H9 (cell line): ENCODE data around the gene MICU2. TPM values are rescaled to one million over a fixed set of nuclear protein-coding genes. Genes with fewer than 3 reads are reported as not detected.

Experiments
- DNase-seq: peaks from one replicate; pipeline ENCODE4 v3.0.0-alpha.2; 2017
- H2AFZ ChIP-seq: one replicate; pipeline ENCODE4 v1.6.1; 2013; ENCODE audit warnings: mild to moderate bottlenecking, low read length, control low read depth, moderate library complexity
- H2AK5ac ChIP-seq: 2 replicates; pipeline ENCODE4 v1.6.1; 2013; ENCODE audit warnings: low read length, control low read depth, mixed read lengths; ENCODE audit not compliant: insufficient read length
- H2BK120ac ChIP-seq: one replicate; pipeline ENCODE4 v1.6.1; 2013; ENCODE audit warnings: low read depth, mild to moderate bottlenecking, low read length, control low read depth, inconsistent platforms; ENCODE audit not compliant: poor library complexity, severe bottlenecking
- H2BK12ac ChIP-seq: 2 replicates; pipeline ENCODE4 v1.6.1; 2013; ENCODE audit warnings: low read length, control low read depth, mixed read lengths, low read depth; ENCODE audit not compliant: insufficient read length
- H2BK15ac ChIP-seq: 2 replicates; pipeline ENCODE4 v1.6.1; 2013; ENCODE audit warnings: low read depth, low read length, control low read depth
- H2BK20ac ChIP-seq: one replicate; pipeline ENCODE4 v1.6.1; 2013; ENCODE audit warnings: low read depth, mild to moderate bottlenecking, low read length, control low read depth, inconsistent platforms; ENCODE audit not compliant: poor library complexity, severe bottlenecking
- H2BK5ac ChIP-seq: 2 replicates; pipeline ENCODE4 v1.6.1; 2013; ENCODE audit warnings: low read length, control low read depth, mixed read lengths; ENCODE audit not compliant: insufficient read length
- H3K14ac ChIP-seq: 2 replicates; pipeline ENCODE4 v1.6.1; 2013; ENCODE audit warnings: low read length, control low read depth; ENCODE audit not compliant: insufficient read depth
- H3K18ac ChIP-seq: 2 replicates; pipeline ENCODE4 v1.6.1; 2013; ENCODE audit warnings: low read depth, mild to moderate bottlenecking, mixed read lengths, low read length, control low read depth; ENCODE audit not compliant: insufficient read length
- H3K23ac ChIP-seq: 2 replicates; pipeline ENCODE4 v1.6.1; 2013; ENCODE audit warnings: low read length, control low read depth, mixed read lengths, low read depth; ENCODE audit not compliant: insufficient read length
- H3K23me2 ChIP-seq: 2 replicates; pipeline ENCODE4 v1.6.1; 2013; ENCODE audit warnings: low read depth, mild to moderate bottlenecking, mixed read lengths, low read length, control low read depth; ENCODE audit not compliant: insufficient read length, poor library complexity, severe bottlenecking
- H3K27ac ChIP-seq: 2 replicates; pipeline ENCODE4 v1.5.1; 2013; ENCODE audit warnings: low read length, control low read depth, mixed read lengths, low read depth; ENCODE audit not compliant: insufficient read length
- H3K27me3 ChIP-seq: 2 replicates; pipeline ENCODE4 v1.6.1; 2013; ENCODE audit warnings: low read length, control low read depth, inconsistent platforms; ENCODE audit not compliant: insufficient read depth
- H3K4ac ChIP-seq: 2 replicates; pipeline ENCODE4 v1.6.1; 2013; ENCODE audit warnings: low read depth, mild to moderate bottlenecking, control low read depth, inconsistent platforms, low read length, moderate library complexity
- H3K4me1 ChIP-seq: 2 replicates; pipeline ENCODE4 v1.6.1; 2013; ENCODE audit warnings: low read length, control low read depth, inconsistent platforms; ENCODE audit not compliant: insufficient read depth
- H3K4me2 ChIP-seq: 2 replicates; pipeline ENCODE4 v1.6.1; 2013; ENCODE audit warnings: low read length, control low read depth, mixed read lengths; ENCODE audit not compliant: insufficient read length, insufficient read depth
- H3K56ac ChIP-seq: 2 replicates; pipeline ENCODE4 v1.6.1; 2013; ENCODE audit warnings: low read depth, mild to moderate bottlenecking, mixed read lengths, low read length, control low read depth; ENCODE audit not compliant: insufficient read length
- H3K79me1 ChIP-seq: 2 replicates; pipeline ENCODE4 v1.6.1; 2013; ENCODE audit warnings: low read depth, mild to moderate bottlenecking, moderate library complexity, low read length, control low read depth, inconsistent platforms; ENCODE audit not compliant: insufficient read depth, poor library complexity, severe bottlenecking
- H3K79me2 ChIP-seq: 2 replicates; pipeline ENCODE4 v1.6.1; 2013; ENCODE audit warnings: low read length, control low read depth, inconsistent platforms; ENCODE audit not compliant: insufficient read depth
- H3K9ac ChIP-seq: 2 replicates; pipeline ENCODE4 v1.6.1; 2013; ENCODE audit warnings: low read length, control low read depth, mixed read lengths; ENCODE audit not compliant: insufficient read length; ENCODE audit errors: extremely low read depth
- H3K9me3 ChIP-seq: one replicate; pipeline ENCODE4 v1.6.1; 2013; ENCODE audit warnings: low read depth, low read length, inconsistent platforms; ENCODE audit not compliant: control insufficient read depth
- H3T11ph ChIP-seq: one replicate; pipeline ENCODE4 v1.6.1; 2013; ENCODE audit warnings: mild to moderate bottlenecking, low read length, control low read depth, inconsistent platforms
- H4K20me1 ChIP-seq: one replicate; pipeline ENCODE4 v1.6.1; 2013; ENCODE audit not compliant: control insufficient read depth, insufficient read length, insufficient read depth
- H4K5ac ChIP-seq: 2 replicates; pipeline ENCODE4 v1.6.1; 2013; ENCODE audit warnings: low read depth, mild to moderate bottlenecking, mixed read lengths, low read length, control low read depth; ENCODE audit not compliant: insufficient read length
- H4K8ac ChIP-seq: replicated peaks from 2 replicates; pipeline ENCODE4 v1.6.1; 2013; ENCODE audit warnings: low read length, control low read depth, mixed read lengths, low read depth; ENCODE audit not compliant: insufficient read length
- H4K91ac ChIP-seq: 2 replicates; pipeline ENCODE4 v1.6.1; 2013; ENCODE audit warnings: low read depth, mild to moderate bottlenecking, moderate library complexity, mixed read lengths, low read length, control low read depth; ENCODE audit not compliant: insufficient read length
- H3K27ac Mint-ChIP-seq, 3 experiments: 2 replicates in 2 of 3; 3 replicates in 1 of 3; pipeline ENCODE4 v1.8.0; 2020 to 2021; ENCODE audit warnings: mixed read lengths in 3 of 3, mild to moderate bottlenecking in 1 of 3, moderate library complexity in 1 of 3
- H3K27me3 Mint-ChIP-seq: 2 replicates; pipeline ENCODE4 v1.8.0; 2021; ENCODE audit warnings: low read depth, mild to moderate bottlenecking, moderate library complexity, mixed read lengths
- H3K36me3 Mint-ChIP-seq, 3 experiments: 2 replicates in 2 of 3; 3 replicates in 1 of 3; pipeline ENCODE4 v1.8.0; 2020 to 2021; ENCODE audit warnings: low read depth in 3 of 3, mixed read lengths in 3 of 3; ENCODE audit not compliant: insufficient read depth in 1 of 3
- H3K4me1 Mint-ChIP-seq, 2 experiments: 2 replicates each; pipeline ENCODE4 v1.8.0; 2020; ENCODE audit warnings: mixed read lengths in 2 of 2
- H3K4me3 Mint-ChIP-seq, 2 experiments: 2 replicates in 1 of 2; 3 replicates in 1 of 2; pipeline ENCODE4 v1.8.0; 2020 to 2021; ENCODE audit warnings: mild to moderate bottlenecking in 2 of 2, mixed read lengths in 2 of 2, moderate library complexity in 1 of 2
- H3K9me3 Mint-ChIP-seq, 2 experiments: 2 replicates in 1 of 2; 3 replicates in 1 of 2; pipeline ENCODE4 v1.8.0; 2020; ENCODE audit warnings: mild to moderate bottlenecking in 2 of 2, mixed read lengths in 2 of 2, moderate library complexity in 1 of 2
- CTCF ChIP-seq: fragments of 200-600 bp; sonication (generic); conservative IDR thresholded peaks from 3 replicates; pipeline ENCODE4 v1.8.0; 2021; ENCODE audit warnings: antibody characterized with exemption, mild to moderate bottlenecking
- WGBS: extraction: QIAGEN DNeasy Blood & Tissue Kit; methylation state at CpG from one replicate; pipeline ENCODE4 v1.1.7; 2013; ENCODE audit warnings: missing lambda C conversion rate, low lambda C conversion rate, mixed read lengths; ENCODE audit not compliant: insufficient read length; ENCODE audit errors: extremely low coverage; 5-methylcytosine and 5-hydroxymethylcytosine counted together
- total RNA-seq: library from RNA; stranded (reverse); gene quantifications from 2 replicates; pipeline ENCODE4 v1.2.1, GENCODE V29; 2021

The MICU2 gene
- total RNA-seq, 1 experiment from 2014 or later = 38.4 TPM

DNA sequence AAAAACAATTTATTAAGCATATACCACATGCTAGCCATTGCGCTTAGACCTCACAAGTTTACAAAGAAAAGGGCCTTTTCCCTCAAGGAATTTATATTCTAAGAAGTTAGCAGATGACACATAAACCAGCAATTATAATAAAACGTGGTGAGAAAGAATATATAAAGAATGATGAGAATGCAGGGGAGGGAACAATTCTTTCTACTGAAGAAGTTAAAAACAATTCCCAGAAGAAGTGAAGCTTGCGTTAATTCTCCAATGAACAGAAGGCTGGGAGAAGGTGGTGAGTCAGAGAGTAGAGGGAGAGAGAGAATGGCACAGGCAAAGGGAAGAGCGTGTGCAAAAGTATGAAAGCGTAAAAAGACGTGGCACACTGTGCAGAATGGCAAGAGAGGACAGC, 75.4 kb downstream of the MICU2 start:
- H3K79me1 ChIP-seq = no peaks in the 10 kb centered on the region
- H3K9me3 ChIP-seq = no peaks in the 10 kb centered on the region
- no peaks in the 10 kb centered on the region for H4K20me1 ChIP-seq
- H3K4me1 ChIP-seq = no peaks in the 10 kb centered on the region
- no peak for DNase-seq
- H2BK120ac ChIP-seq = no peak overlapping the region
- no peak overlapping the region for H3K4me3 Mint-ChIP-seq
- no peak overlapping the region for H2BK20ac ChIP-seq
- no peak overlapping the region for H2BK15ac ChIP-seq
- no peak overlapping the region for H3K4ac ChIP-seq
- no peaks in the 10 kb centered on the region for H3K23me2 ChIP-seq
- H4K5ac ChIP-seq = no peak overlapping the region
- no peaks in the 10 kb centered on the region for H3K27me3 ChIP-seq
- no peak overlapping the region for H3T11ph ChIP-seq
- H3K27ac ChIP-seq = no peak overlapping the region
- H2AFZ ChIP-seq = no peak overlapping the region
- H4K91ac ChIP-seq = no peak overlapping the region
- no peak overlapping the region for H2AK5ac ChIP-seq
- no peak overlapping the region for H3K23ac ChIP-seq
- WGBS = no CpG with 5 or more reads among the region's 6 CpGs
- H3K27ac Mint-ChIP-seq = no peak overlapping the region
- H3K56ac ChIP-seq = no peak overlapping the region
- H3K27me3 Mint-ChIP-seq = no peaks in the 10 kb centered on the region
- H3K36me3 Mint-ChIP-seq = peaks cover 2 to 5% (median 3%) of the 10 kb centered on the region in 3 experiments; a peak in 4 of 7 replicates
- no peak overlapping the region for H2BK12ac ChIP-seq
- H3K4me1 Mint-ChIP-seq = no peaks in the 10 kb centered on the region
- no peak overlapping the region for H3K18ac ChIP-seq
- H3K9ac ChIP-seq = no peak overlapping the region
- H4K8ac ChIP-seq = no peak overlapping the region
- H3K14ac ChIP-seq = no peak overlapping the region
- H2BK5ac ChIP-seq = no peak overlapping the region
- H3K79me2 ChIP-seq = no peaks in the 10 kb centered on the region
- H3K9me3 Mint-ChIP-seq = no peaks in the 10 kb centered on the region
- no peak for TF ChIP-seq CTCF
- no peak overlapping the region for H3K4me2 ChIP-seq
